LNCAP (cell line): ENCODE data around the gene STAMBP.

Source experiments
- CTCF ChIP-seq: fragments of 450-650 bp; IDR thresholded peaks from 2 replicates; pipeline ENCODE4 v1.5.1; 2017; ENCODE audit warnings: mild to moderate bottlenecking

STAMBP gene

DNA sequence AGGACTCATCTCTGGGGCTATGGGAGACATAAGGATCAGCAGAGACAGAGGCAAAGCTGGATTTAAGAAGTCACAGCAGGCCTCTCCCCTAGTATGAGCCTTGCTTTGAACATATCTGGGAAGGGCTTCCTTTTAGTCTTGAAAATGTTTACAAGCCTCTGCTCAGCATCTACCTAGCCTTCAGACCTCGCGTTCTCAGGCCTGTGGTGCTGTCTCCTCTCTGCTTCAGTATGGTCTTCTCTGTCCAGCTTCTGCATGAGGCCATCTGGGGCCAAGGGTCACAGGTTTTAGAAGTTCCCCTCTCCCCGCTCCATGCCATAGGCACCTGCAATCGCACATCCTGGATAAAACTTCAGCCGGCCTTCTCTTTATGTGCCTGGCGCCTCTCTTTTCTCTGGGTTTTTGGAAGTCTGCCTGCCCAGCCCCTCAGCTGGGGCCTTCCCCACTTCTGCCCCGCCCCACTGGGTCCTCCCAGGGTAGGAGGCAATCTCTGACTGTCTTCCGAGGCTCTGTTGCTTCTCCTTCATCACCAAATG lies 71.1 kb downstream of the STAMBP start:
- TF ChIP-seq CTCF = no peak

DNA sequence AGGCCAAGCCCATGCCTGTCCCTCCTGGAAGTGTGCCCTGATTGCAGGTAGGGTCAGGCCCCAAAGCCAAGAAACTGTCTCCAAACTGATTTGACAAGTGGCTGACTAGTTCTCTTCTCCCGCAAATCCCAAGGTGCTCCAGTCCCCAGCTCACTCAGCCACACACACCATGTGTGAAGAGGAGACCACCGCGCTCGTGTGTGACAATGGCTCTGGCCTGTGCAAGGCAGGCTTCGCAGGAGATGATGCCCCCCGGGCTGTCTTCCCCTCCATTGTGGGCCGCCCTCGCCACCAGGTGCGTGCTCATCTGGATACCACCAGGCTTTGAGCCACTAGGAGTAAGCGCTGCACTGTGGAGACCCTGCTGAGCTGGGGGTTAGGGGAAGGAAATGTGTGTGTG lies 72.4 kb downstream of the STAMBP start:
- no peak for TF ChIP-seq CTCF

- no peak for TF ChIP-seq CTCF
Measured at GRCh38 chr2:73902284-73902683, 73.5 kb downstream of the STAMBP start.

DNA sequence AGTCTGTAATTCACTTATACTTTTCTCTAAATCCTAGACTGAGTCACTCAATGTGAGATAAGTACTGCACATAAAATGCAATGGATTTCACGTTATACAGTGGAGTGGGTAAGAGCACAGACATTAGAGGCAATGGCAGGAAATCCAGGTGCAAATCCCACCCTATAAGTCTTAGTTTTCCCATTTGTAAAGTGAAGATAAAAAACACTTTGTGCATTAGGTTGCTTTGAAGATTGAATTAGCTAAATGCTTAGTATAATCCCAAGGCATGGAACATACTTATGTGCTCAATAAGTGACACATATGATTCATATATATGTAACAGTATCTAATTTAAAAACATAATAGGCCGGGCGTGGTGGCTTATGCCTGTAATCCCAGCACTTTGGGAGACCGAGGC lies 74.6 kb downstream of the STAMBP start:
- TF ChIP-seq CTCF = no peak

DNA sequence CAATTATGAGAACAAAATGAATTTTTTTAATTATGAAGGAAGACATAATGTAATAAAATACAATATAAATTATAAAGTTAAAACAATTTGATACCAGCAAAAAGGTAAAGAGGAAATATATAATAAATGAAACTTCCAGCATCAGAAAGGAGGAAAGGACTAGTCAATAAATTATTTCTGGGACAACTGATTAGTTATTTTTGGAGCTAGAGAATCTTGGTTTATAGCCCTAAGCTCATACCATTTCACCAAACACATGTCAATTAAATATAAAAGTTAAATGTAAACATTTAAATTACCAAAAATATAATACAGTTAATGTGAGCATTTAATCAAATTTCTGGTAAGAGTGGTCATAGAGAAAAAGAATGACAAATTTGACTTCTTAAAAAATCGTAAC lies 76.2 kb downstream of the STAMBP start:
- TF ChIP-seq CTCF = no peak

DNA sequence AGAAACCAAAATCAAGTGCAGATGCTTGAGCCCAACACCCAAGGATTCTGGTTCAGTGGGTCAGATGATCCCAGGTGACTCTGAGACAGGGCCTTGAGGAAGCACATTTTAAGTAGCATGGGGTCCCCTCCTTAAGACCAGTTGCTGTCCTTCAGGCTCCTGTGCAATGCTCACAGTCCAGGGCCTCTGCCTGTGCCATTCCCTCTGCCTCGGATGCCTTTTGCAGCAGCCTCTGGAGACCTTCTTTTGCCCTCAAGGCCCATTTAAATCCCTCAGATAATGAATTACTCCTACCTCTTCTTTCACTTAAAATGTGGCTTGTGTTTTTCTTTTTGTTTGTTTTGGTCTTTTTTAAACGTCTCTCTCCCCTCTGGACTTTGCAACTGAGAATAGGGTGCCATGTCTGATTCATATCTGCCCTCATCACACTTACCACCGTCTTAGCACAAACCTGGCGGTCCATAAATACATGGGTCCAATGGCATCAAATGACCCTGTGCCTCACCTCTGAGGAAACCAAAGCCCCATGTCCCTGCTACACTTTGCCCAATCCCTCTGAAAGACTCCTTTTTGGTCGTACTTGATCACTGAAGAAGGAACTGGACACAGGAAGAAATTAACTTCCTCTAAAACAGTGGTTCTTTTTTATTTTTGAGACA lies 78.2 kb downstream of the STAMBP start:
- TF ChIP-seq CTCF = no peak

DNA sequence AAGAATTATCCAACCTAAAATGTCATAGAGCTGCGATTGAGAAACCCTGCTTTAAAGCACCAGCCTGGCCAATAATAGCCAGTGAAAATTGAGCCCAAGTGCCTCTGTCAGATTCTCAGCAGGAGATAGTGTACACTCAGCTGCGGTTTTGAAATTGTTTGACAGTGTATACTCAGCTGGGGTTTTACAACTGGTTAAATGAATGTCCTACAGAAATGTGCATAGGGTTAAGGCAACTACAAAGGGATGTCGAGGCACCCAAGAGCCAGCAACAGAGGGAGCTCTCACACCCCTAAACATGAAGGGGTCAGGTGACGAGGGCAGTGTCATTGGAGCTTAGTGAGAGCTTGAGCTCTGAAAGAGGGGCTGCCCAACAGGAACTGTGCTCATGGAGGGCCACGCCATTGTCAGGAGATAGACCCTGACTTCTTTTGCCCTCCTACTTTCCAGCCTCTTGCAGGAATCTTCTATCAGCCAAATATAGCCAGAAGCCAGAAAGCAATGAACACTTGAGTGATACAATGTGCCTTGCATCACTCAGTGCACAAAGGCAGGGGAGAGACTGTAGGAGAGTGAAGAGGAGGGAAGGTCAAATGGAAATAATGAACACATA lies 79.2 kb downstream of the STAMBP start:
- no peak for TF ChIP-seq CTCF
